Stimulated activated CD8-positive, alpha-beta memory T cell treated with anti-CD3 and anti-CD28 coated beads, Interleukin-7, amount 100 ng/mL, for 24 hours (primary cell): ENCODE data around the gene MYO3B.
"Not testable (repeated sequence)": the region's sequence is repeated elsewhere in the genome, so short reads cannot be mapped to it uniquely, and the experiment has no call there.

ENCODE experiments used
- DNase-seq: peaks from one replicate; pipeline ENCODE4 v3.0.0-alpha.2; 2020; ENCODE audit warnings: low read depth

The MYO3B gene

DNA sequence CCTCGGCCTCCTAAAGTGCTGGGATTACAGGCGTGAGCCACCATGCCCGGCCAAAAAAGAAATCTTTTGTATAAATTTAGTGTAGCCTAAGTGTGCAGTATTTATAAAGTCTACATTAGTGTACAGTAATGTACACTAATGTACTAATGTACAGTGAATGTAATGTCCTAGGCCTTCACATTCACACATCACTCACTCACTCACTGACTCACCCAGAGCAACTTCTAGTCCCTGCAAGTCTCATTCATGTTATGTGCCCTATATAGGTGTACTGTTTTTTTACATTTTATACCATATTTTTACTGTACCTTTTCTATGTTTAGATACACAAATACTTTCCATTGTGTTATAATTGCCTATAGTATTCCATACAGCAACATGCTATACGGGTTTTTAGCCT is 254.9 kb downstream of the MYO3B start:
- DNase-seq = no peak

GRCh38 chr2:170433448-170433847 is 255.5 kb downstream of the MYO3B start:
- DNase-seq = no peak

DNA sequence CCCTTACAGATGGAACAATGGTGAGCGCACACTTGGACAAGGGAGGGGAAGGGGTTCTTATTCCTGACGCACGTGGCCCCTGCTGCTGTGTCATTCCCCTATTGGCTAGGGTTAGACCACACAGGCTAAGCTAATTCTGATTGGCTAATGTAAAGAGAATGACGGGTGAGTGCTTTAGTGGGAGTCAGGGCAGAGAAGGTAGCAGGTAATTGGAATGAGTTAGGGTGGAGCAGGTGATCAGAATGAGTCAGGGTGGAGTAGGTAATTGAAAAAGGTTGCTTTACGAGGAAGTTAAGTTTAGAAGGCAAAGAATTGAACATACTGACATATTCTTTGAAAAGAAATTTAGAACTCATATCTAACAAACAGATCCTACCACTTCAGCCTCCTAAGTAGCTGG is 256.4 kb downstream of the MYO3B start:
- not testable (repeated sequence) for DNase-seq

GRCh38 chr2:170434900-170435621 is 257.1 kb downstream of the MYO3B start:
- DNase-seq = no peak

DNA sequence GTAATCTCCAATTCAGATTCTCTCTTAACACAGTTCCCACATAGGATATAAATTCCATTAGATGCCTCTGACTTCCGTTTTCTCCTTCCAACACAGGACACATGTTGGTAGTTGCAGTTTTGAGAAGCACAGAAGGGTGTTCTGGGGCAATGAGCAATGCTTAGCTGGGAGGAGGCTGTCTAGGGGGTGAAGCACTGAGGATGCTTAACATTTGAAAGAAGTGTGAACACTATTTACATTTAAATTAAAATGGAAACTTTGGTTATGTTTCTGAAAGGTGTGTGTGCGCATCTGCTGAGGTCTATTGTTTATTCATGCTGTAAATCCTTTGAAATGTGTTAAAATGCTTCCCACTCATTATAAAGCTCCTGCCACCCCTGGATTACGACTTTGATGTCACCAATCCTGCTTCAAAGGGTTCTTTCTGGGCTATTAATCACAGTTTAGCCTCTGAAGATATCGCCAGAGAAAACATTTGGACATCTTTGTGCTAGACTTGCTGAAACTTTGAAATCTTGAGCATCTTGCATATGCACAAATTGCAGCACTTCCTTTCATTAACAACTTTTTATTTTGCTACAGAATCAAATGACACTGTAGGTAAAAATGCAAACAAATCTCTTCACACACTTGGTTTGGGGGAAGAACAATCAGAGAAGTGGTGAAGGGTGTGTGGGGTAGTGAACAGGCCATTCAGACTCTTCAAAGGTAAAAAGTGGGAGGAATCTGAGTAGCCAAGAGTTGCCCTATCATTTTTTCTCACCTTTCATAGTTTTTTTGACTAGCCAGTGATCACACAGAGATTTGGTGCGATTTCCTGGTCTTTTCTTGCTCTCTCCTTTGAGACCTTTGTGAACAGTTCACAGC is 258.4 kb downstream of the MYO3B start:
- DNase-seq = no peak

DNA sequence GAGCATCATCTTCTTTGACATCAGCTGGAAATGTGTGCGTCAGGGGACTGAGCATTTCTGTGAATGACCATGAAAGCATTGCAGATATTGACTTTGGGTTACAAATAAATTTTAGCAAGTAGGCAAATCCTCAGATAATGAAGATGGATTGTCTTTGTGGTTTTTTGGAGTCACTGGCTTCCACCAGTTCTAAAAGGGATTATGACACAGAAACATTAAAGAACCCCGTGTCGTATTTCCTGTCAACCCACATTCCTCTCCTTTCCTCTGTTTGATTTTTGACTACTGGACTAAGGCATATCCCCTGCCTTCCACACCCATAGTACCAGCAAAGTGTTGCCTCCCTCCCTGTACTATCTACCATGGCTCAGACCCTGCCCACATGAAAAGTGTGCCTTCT is 268.1 kb downstream of the MYO3B start:
- no peak for DNase-seq

DNA sequence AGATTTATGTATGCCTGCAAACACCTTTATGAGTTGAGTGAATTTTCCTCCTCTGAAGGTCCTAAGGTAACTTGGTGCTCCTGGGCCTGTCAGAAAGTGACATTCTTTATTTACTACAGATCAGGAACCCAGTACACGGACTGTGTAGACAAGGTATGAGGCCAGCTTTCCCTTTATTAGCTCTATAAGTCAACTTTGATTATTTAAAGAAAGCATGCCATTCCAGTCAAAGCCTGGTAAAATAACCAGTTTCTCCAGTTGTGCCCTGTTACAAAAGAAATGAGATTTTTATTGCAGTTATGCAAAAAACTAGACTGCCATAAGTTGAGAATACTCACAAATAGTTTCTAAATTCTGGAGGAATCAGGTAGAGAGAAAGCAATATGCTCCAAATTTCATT is 271.1 kb downstream of the MYO3B start:
- no peak for DNase-seq

GRCh38 chr2:170454471-170455372 is 276.8 kb downstream of the MYO3B start:
- no peak for DNase-seq

DNA sequence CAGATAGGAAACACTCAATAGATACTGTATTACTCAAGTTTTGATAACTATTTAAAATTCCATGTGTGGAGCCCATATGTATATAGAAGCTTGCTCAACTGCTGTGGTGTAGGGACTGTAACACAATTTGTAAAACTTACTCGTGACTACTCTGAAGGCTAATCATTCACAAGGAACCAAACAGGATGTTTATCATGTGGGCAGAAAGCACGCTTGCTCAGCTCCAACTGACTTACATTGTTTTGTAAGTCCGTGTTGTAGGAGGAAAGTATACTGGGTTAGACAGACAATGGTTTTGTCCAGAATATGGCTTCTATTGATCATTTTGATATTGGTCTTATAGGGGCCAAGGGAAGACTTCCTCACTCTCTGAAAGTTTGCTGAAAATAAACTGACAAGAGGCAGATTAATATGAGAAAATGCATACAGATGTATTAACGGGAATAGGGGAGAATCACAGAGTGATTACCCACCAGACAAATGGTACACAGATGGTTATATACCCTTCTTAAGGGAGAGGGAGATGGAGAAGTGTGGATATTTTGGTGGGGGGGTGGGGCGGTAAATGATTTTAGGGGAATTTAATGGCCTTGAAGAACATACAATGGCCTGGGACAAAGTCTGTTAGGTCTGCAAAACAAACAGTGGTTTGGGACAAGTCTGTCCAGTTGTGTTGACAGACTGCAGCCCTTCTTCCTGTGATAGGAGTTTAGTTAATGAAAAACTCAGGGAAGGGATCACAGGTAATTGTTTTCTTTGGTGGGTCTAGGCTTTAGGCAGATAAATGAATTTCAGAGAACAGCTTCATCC is 277.9 kb downstream of the MYO3B start:
- DNase-seq = no peak

GRCh38 chr2:170456914-170457313 is 279.0 kb downstream of the MYO3B start:
- no peak for DNase-seq

GRCh38 chr2:170457742-170458141 is 279.8 kb downstream of the MYO3B start:
- no peak for DNase-seq

DNA sequence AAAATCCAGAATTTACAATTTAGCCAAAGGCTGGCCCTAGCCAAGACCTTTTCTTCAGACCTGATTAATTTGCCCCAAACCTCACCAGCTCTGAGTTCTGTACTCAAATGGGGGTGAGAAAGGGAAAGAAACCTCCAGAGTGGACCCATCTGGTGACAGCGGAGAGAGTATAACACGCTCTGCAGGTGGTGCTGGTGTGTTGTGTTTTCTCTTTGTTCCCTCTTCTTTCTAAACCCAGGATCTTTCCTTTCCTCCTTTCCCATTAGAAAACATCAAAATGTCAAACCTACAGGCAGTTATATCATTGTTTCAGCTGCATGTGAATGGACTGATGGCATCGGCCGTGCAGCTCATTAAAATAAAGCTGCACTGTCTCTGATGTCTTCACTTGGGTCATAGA is 283.9 kb downstream of the MYO3B start:
- no peak for DNase-seq

GRCh38 chr2:170462433-170463205 is 284.7 kb downstream of the MYO3B start:
- DNase-seq = no peak

DNA sequence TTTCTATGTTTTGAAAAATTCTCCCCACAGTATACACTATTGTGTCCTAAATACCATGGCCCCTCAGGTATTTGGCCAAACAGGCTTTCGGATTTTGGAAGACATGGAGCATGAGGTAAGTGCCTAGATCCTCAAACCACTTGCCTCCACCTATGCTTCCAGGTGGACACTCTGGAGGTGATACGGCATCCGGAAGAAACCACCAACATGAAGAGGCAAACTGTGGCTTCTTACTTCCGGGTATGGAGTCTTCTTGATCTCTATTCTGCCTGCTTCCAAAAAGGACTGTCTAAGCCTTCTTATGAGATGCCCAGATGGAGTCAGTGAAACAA is 285.2 kb downstream of the MYO3B start:
- DNase-seq = no peak

- DNase-seq = no peak
These were observed 286.3 kb downstream of the MYO3B start for GRCh38 chr2:170464268-170464667.

DNA sequence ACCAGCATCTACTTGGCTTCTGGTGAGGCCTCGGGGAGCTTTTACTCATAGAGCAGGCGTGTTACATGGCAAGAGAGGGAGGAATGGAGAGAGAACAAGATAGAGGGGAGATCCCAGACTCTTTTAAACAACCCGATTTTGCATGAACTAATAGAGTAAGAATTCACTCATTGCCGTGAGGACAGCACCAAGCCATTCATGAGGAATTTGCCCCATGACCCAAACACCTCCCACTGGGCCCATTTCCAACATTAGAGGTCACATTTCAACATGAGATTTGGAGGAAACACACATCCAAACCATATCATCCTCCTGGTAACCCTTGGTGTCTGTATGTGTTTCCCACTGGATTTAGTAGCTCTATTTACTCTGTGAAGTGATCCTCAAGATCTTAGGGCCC is 287.3 kb downstream of the MYO3B start:
- DNase-seq = no peak

- DNase-seq = no peak
These were observed 288.7 kb downstream of the MYO3B start for GRCh38 chr2:170466632-170467031.

- no peak for DNase-seq
These were observed 289.8 kb downstream of the MYO3B start for GRCh38 chr2:170467568-170468422.

DNA sequence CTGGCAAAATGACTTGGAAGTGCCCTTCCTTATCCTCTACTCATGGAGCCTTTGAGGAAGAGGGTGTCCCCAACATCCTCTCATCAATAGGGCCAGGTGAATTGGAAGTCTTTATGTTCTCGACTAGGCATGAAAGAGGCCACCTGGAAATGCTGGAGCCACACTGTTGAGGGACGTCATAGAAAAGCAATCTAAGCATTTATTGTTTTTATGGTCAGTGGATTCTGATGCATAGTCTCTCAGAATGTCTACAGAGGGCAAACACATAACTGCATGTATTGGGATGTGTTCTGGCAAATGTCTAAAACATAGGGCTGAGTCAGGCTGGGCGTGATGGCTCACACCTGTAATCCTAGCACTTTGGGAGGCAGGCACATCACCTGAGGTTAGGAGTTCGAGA is 290.6 kb downstream of the MYO3B start:
- DNase-seq = no peak

GRCh38 chr2:170472498-170472897 is 294.6 kb downstream of the MYO3B start:
- DNase-seq = not testable (repeated sequence)
